Measurements from ENCODE around the gene RNF11. TPM values are rescaled to one million over a fixed set of nuclear protein-coding genes. Genes with fewer than 3 reads are reported as not detected.

The RNF11 gene
- total and polyA plus RNA-seq, 7 experiments from 2014 or later, result 22.8 to 64.0 (median 36.6) TPM

DNA sequence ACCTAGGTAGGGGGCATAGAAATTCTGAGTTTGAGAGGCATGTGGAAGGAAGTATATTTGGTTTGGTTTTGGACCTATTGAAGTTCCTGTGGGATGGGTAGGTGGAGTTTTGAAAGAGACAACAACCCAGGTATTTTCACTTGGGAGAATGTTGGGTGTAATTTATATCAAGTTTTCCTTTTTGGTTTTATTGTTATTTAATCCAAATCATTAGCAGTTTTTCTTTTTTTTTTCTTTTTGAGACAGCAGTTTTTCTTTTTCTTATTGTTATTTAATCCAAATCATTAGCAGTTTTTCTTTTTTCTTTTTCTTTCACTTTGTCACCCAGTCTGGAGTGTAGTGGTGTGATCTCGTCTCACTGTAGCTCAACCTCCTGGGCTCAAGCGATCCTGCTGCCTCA, 30.1 kb downstream of the RNF11 start:
- H3K9me3 ChIP-seq (ENCODE audit: control insufficient read depth in 2 of 3, low read length in 3 of 3), result no peaks in the 10 kb centered on the region
- no peak overlapping the region for H3K27ac ChIP-seq (ENCODE audit: low read depth, low read length)
- intact Hi-C loops (cut with micrococcal nuclease), result no loop called here
- no peak overlapping the region for H3K4me3 ChIP-seq (ENCODE audit: low read length)
- no peaks in the 10 kb centered on the region for H3K4me1 ChIP-seq (ENCODE audit: control insufficient read depth in 2 of 2, insufficient read depth in 2 of 2, low read length in 2 of 2)
- Mint-ChIP-seq H3K4me3 (peak overlapping the region in 1 of 10 donors; percentile 32), H3K36me3 (peaks cover 5 to 17% (median 9%) of the 10 kb centered on the region in 5 donors), H3K9me3 (no peaks in the 10 kb centered on the region), H3K4me1 (peaks cover 31 to 69% (median 60%) of the 10 kb centered on the region in 7 donors), H3K27me3 (no peaks in the 10 kb centered on the region), H3K27ac (peak overlapping the region in 6 of 9 donors; percentile 1 to 61 (median 22))
- ChIA-PET CTCF (no interaction called here), POLR2A (no interaction called here)
- no peaks in the 10 kb centered on the region for H3K27me3 ChIP-seq (ENCODE audit: control insufficient read depth in 2 of 2, insufficient read depth in 2 of 2, low read length in 2 of 2)
- DNase-seq (no peak), ATAC-seq (no peak)
- H3K36me3 ChIP-seq (ENCODE audit: control insufficient read depth in 2 of 3, insufficient read depth in 3 of 3, low read length in 3 of 3), result peaks cover 0 to 9% (median 7%) of the 10 kb centered on the region in 3 experiments

DNA sequence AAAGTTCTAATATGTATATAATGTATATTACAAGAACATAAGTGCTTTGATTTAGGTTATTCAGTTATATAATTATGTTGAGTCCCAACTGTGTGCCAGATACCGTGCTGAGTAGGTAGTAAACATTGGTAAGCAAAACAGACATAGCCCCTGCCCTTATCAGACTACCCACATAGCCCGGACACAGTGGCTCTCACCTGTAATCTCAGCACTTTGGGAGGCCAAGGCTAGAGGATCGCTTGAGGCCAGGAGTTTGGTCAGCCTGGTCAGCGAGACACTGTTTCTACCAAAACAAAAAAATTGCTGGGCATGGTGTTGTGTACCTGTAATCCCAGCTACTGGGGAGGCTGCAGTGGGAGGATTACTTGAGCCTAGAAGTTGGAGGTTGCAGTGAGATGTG, 30.7 kb downstream of the RNF11 start:
- CTCF ChIA-PET, result no interaction called here
- no peaks in the 10 kb centered on the region for H3K9me3 Mint-ChIP-seq
- Histone ChIP-seq H3K4me3 (ENCODE audit: low read length) (no peak overlapping the region), H3K27me3 (ENCODE audit: control insufficient read depth in 2 of 2, insufficient read depth in 2 of 2, low read length in 2 of 2) (no peaks in the 10 kb centered on the region), H3K4me1 (ENCODE audit: control insufficient read depth in 2 of 2, insufficient read depth in 2 of 2, low read length in 2 of 2) (no peaks in the 10 kb centered on the region), H3K36me3 (ENCODE audit: control insufficient read depth in 2 of 3, insufficient read depth in 3 of 3, low read length in 3 of 3) (peaks cover 0 to 10% (median 7%) of the 10 kb centered on the region in 3 experiments), H3K27ac (ENCODE audit: low read depth, low read length) (no peak overlapping the region), H3K9me3 (ENCODE audit: control insufficient read depth in 2 of 3, low read length in 3 of 3) (no peaks in the 10 kb centered on the region)
- H3K27ac Mint-ChIP-seq, result peak overlapping the region in 2 of 9 donors; percentile 13 to 89
- DNase-seq (no peak), ATAC-seq (no peak)
- H3K36me3 Mint-ChIP-seq, result peaks cover 5 to 19% (median 9%) of the 10 kb centered on the region in 5 donors
- intact Hi-C loops (cut with micrococcal nuclease), result no loop called here
- no peaks in the 10 kb centered on the region for H3K27me3 Mint-ChIP-seq
- peaks cover 28 to 63% (median 54%) of the 10 kb centered on the region in 7 donors for H3K4me1 Mint-ChIP-seq
- POLR2A ChIA-PET, result no interaction called here
- H3K4me3 Mint-ChIP-seq, result no peak overlapping the region

DNA sequence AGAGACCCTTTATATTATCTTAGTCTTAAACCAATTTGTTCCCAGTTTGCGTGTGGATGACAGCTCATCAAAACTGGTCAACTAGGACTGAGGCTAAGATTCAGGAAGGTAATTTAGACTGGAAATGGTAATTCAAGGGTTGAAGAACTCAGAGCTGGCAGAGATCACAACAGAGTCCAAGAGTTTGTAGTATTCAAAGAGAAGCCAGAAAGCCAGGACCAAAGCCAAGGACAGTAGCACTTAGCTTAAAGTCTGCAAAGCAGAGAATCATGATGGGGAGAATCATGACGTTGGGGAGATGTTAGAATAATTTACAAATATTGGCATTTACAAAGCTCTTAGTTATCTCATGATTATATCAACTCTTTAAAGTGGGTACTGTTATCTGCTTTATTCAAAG, 32.6 kb downstream of the RNF11 start:
- peaks cover 26 to 46% (median 39%) of the 10 kb centered on the region in 7 donors for H3K4me1 Mint-ChIP-seq
- H3K27ac Mint-ChIP-seq, result peak overlapping the region in 5 of 9 donors; percentile 9 to 57 (median 36)
- peaks cover 9 to 22% (median 14%) of the 10 kb centered on the region in 5 donors for H3K36me3 Mint-ChIP-seq
- no peaks in the 10 kb centered on the region for H3K27me3 Mint-ChIP-seq
- peaks cover 0 to 10% (median 7%) of the 10 kb centered on the region in 3 experiments for H3K36me3 ChIP-seq (ENCODE audit: control insufficient read depth in 2 of 3, insufficient read depth in 3 of 3, low read length in 3 of 3)
- ChIA-PET POLR2A (no interaction called here), CTCF (interaction anchor here (0.9 kb wide), 1 partner anchor 9 kb away, joined by 3 read pairs; no protein-coding TSS in a partner anchor)
- H3K27ac ChIP-seq (ENCODE audit: low read depth, low read length), result no peak overlapping the region
- no peaks in the 10 kb centered on the region for H3K27me3 ChIP-seq (ENCODE audit: control insufficient read depth in 2 of 2, insufficient read depth in 2 of 2, low read length in 2 of 2)
- no peak overlapping the region for H3K4me3 Mint-ChIP-seq
- no peak for DNase-seq
- H3K4me3 ChIP-seq (ENCODE audit: low read length), result no peak overlapping the region
- intact Hi-C loops (cut with micrococcal nuclease), result no loop called here
- H3K9me3 Mint-ChIP-seq, result no peaks in the 10 kb centered on the region
- H3K9me3 ChIP-seq (ENCODE audit: control insufficient read depth in 2 of 3, low read length in 3 of 3), result no peaks in the 10 kb centered on the region
- H3K4me1 ChIP-seq (ENCODE audit: control insufficient read depth in 2 of 2, insufficient read depth in 2 of 2, low read length in 2 of 2), result no peaks in the 10 kb centered on the region
- ATAC-seq, result peak; percentile 23

DNA sequence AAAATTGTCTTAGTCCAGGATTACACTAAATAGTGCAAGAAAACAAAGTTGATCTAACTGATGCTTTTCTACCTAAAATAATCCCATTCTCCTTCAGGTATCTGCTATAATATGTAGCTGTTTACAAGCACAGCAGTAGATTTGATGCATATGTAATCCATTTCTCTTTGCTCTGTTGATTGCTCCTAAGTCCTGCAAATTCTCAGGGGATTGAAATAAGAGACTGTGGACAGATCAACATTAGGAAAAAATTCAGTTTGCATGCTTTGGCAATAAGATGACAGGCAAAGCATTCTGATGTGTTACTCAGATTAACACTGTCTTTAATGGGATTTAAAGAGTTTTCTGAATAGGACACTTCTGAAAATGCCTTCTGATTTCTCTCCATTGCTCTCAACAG, 34.7 kb downstream of the RNF11 start:
- Histone ChIP-seq H3K36me3 (ENCODE audit: control insufficient read depth in 2 of 3, insufficient read depth in 3 of 3, low read length in 3 of 3) (peaks cover 0 to 13% (median 7%) of the 10 kb centered on the region in 3 experiments), H3K4me1 (ENCODE audit: control insufficient read depth in 2 of 2, insufficient read depth in 2 of 2, low read length in 2 of 2) (no peaks in the 10 kb centered on the region), H3K27ac (ENCODE audit: low read depth, low read length) (no peak overlapping the region), H3K9me3 (ENCODE audit: control insufficient read depth in 2 of 3, low read length in 3 of 3) (no peaks in the 10 kb centered on the region), H3K27me3 (ENCODE audit: control insufficient read depth in 2 of 2, insufficient read depth in 2 of 2, low read length in 2 of 2) (no peaks in the 10 kb centered on the region), H3K4me3 (ENCODE audit: low read length) (no peak overlapping the region)
- Mint-ChIP-seq H3K36me3 (peaks cover 9 to 26% (median 17%) of the 10 kb centered on the region in 5 donors), H3K4me3 (no peak overlapping the region), H3K27ac (peak overlapping the region in 2 of 9 donors; percentile 26 to 46), H3K4me1 (peaks cover 14 to 28% (median 22%) of the 10 kb centered on the region in 7 donors), H3K9me3 (no peaks in the 10 kb centered on the region), H3K27me3 (no peaks in the 10 kb centered on the region)
- CTCF ChIA-PET, result no interaction called here
- POLR2A ChIA-PET, result no interaction called here
- ATAC-seq, result no peak
- DNase-seq, result no peak
- intact Hi-C loops (cut with micrococcal nuclease), result loop anchor here in 1 of 2 donors (5.0 kb wide), 1 partner anchor 33 kb away; the partner anchor contains the start of gene RNF11

DNA sequence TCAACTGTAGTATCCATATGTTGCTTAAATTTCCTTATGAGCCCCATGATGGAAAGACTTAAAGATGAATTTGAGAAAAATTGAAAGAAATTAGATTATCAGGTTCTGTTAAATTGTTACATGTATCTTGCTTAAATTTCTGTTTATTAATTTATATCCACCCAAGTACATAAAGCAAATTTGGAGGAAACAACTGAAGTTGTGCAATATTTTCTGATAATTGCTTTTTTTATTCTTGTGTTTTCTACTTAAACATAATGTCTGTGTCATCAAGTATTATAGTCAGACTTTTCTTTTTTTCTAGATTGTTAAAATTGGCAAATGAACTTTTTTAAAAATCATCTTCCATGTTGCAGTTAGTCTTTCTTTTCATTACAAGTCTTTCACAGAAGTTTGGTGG, 36.8 kb downstream of the RNF11 start:
- Mint-ChIP-seq H3K9me3 (no peaks in the 10 kb centered on the region), H3K27ac (peak overlapping the region in 1 of 9 donors; percentile 36), H3K27me3 (no peaks in the 10 kb centered on the region), H3K4me3 (no peak overlapping the region), H3K36me3 (peaks cover 9 to 25% (median 17%) of the 10 kb centered on the region in 5 donors), H3K4me1 (peaks cover 2 to 9% (median 6%) of the 10 kb centered on the region in 7 donors)
- H3K9me3 ChIP-seq (ENCODE audit: control insufficient read depth in 2 of 3, low read length in 3 of 3), result no peaks in the 10 kb centered on the region
- no peaks in the 10 kb centered on the region for H3K4me1 ChIP-seq (ENCODE audit: control insufficient read depth in 2 of 2, insufficient read depth in 2 of 2, low read length in 2 of 2)
- ChIA-PET POLR2A (no interaction called here), CTCF (no interaction called here)
- no peak for ATAC-seq
- no peak overlapping the region for H3K4me3 ChIP-seq (ENCODE audit: low read length)
- no peak overlapping the region for H3K27ac ChIP-seq (ENCODE audit: low read depth, low read length)
- intact Hi-C loops (cut with micrococcal nuclease), result loop anchor here in 1 of 2 donors (5.0 kb wide), 1 partner anchor 36 kb away; the partner anchor contains the start of gene RNF11
- peaks cover 0 to 14% (median 7%) of the 10 kb centered on the region in 3 experiments for H3K36me3 ChIP-seq (ENCODE audit: control insufficient read depth in 2 of 3, insufficient read depth in 3 of 3, low read length in 3 of 3)
- no peaks in the 10 kb centered on the region for H3K27me3 ChIP-seq (ENCODE audit: control insufficient read depth in 2 of 2, insufficient read depth in 2 of 2, low read length in 2 of 2)
- no peak for DNase-seq

DNA sequence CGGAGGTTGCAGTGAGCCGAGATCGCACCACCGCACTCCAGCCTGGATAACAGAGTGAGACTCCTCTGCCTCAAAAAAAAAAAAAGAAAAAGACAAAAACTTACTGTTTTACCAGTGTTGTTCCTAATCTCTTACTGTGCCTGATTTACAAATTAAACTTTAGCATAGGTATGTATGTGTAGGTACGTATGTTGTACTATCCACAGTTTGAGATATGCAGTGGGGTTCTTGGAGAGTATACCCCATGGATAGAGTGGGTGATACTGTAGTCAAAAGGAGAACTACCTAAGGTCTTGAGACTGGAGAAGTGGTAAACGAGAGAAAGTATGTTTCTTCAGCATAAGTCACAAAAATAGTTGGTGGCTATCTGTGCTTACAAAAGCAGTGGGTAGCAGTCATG, 38.6 kb downstream of the RNF11 start:
- H3K4me3 ChIP-seq (ENCODE audit: low read length), result no peak overlapping the region
- ATAC-seq (no peak), DNase-seq (no peak)
- no peaks in the 10 kb centered on the region for H3K4me1 ChIP-seq (ENCODE audit: control insufficient read depth in 2 of 2, insufficient read depth in 2 of 2, low read length in 2 of 2)
- peaks cover 0 to 2% (median 0%) of the 10 kb centered on the region in 7 donors for H3K4me1 Mint-ChIP-seq
- no peaks in the 10 kb centered on the region for H3K9me3 Mint-ChIP-seq
- no peaks in the 10 kb centered on the region for H3K27me3 Mint-ChIP-seq
- H3K36me3 ChIP-seq (ENCODE audit: control insufficient read depth in 2 of 3, insufficient read depth in 3 of 3, low read length in 3 of 3), result peaks cover 0 to 14% (median 7%) of the 10 kb centered on the region in 3 experiments
- no peaks in the 10 kb centered on the region for H3K9me3 ChIP-seq (ENCODE audit: control insufficient read depth in 2 of 3, low read length in 3 of 3)
- H3K27ac Mint-ChIP-seq, result no peak overlapping the region
- no peak overlapping the region for H3K27ac ChIP-seq (ENCODE audit: low read depth, low read length)
- intact Hi-C loops (cut with micrococcal nuclease), result loop anchor here in 1 of 2 donors (5.0 kb wide), 1 partner anchor 37 kb away; the partner anchor contains the start of gene RNF11
- ChIA-PET POLR2A (no interaction called here), CTCF (no interaction called here)
- H3K36me3 Mint-ChIP-seq, result peaks cover 9 to 20% (median 12%) of the 10 kb centered on the region in 5 donors
- H3K27me3 ChIP-seq (ENCODE audit: control insufficient read depth in 2 of 2, insufficient read depth in 2 of 2, low read length in 2 of 2), result no peaks in the 10 kb centered on the region
- no peak overlapping the region for H3K4me3 Mint-ChIP-seq

DNA sequence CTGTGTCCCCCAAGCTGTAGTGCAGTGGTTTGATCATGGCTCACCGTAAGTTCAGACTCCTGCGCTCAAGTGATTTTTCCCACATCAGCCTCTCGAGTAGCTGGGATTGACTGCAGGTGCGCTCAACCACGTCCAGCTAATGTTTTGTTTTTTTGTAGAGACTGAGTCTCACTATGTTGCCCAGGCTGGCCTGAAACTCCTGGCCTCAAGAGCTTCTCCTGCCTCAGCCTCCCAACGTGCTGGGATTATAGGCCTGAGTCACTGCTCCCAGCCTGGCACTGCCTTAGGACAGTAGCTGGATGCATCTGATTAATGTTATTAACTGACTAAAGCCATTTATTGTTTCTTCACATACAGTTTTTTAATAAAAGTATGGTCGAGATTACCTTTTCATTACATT, 40.2 kb downstream of the RNF11 start:
- peaks cover 0 to 4% (median 0%) of the 10 kb centered on the region in 7 donors for H3K4me1 Mint-ChIP-seq
- no peak for ATAC-seq
- no peak overlapping the region for H3K4me3 Mint-ChIP-seq
- H3K4me1 ChIP-seq (ENCODE audit: control insufficient read depth in 2 of 2, insufficient read depth in 2 of 2, low read length in 2 of 2), result no peaks in the 10 kb centered on the region
- no peaks in the 10 kb centered on the region for H3K27me3 Mint-ChIP-seq
- DNase-seq, result no peak
- H3K27ac ChIP-seq (ENCODE audit: low read depth, low read length), result no peak overlapping the region
- H3K36me3 Mint-ChIP-seq, result peaks cover under 1 to 11% (median 8%) of the 10 kb centered on the region in 5 donors
- intact Hi-C loops (cut with micrococcal nuclease), result no loop called here
- peaks cover 0 to 4% (median 0%) of the 10 kb centered on the region in 3 experiments for H3K36me3 ChIP-seq (ENCODE audit: control insufficient read depth in 2 of 3, insufficient read depth in 3 of 3, low read length in 3 of 3)
- no peaks in the 10 kb centered on the region for H3K9me3 Mint-ChIP-seq
- H3K4me3 ChIP-seq (ENCODE audit: low read length), result no peak overlapping the region
- H3K9me3 ChIP-seq (ENCODE audit: control insufficient read depth in 2 of 3, low read length in 3 of 3), result no peaks in the 10 kb centered on the region
- ChIA-PET CTCF (interaction anchor here (0.5 kb wide), 1 partner anchor 359 kb away, joined by 3 read pairs; no protein-coding TSS in a partner anchor), POLR2A (no interaction called here)
- peak overlapping the region in 1 of 9 donors; percentile 34 for H3K27ac Mint-ChIP-seq
- H3K27me3 ChIP-seq (ENCODE audit: control insufficient read depth in 2 of 2, insufficient read depth in 2 of 2, low read length in 2 of 2), result no peaks in the 10 kb centered on the region
